ENCODE data around the gene PTPRE. TPM values are rescaled to one million over a fixed set of nuclear protein-coding genes. Genes with fewer than 3 reads are reported as not detected.
A peak's percentile ranks its signal among the peaks of the same experiment; 100 is the strongest.

PTPRE gene
- total RNA-seq, 1 experiment from 2014 or later, result 12.3 TPM

- no peaks in the 10 kb centered on the region for H3K9me2 ChIP-seq (ENCODE audit: insufficient read depth)
- no peaks in the 10 kb centered on the region for H3K4me1 ChIP-seq (ENCODE audit: control insufficient read depth in 1 of 2, insufficient read depth in 2 of 2, low read length in 2 of 2)
- no peak overlapping the region for H3K4me2 ChIP-seq (ENCODE audit: low read length)
- RAD21 ChIA-PET (ENCODE audit: low non-redundant PET in 1 of 2, low total read pairs in 2 of 2, uncharacterized antibody in 2 of 2, unreplicated experiment in 2 of 2), result no interaction called here
- H4K20me1 ChIP-seq (ENCODE audit: insufficient read depth), result 0 out of 2 replicates have a peak, but pooled peaks cover 5% of the 10 kb centered on the region
- intact Hi-C loops (cut with micrococcal nuclease), result no loop called here
- no peak overlapping the region for H3K27ac ChIP-seq (ENCODE audit: low read depth, low read length)
- BruUV-seq (replicated peaks), result TSS peak; percentile 15
- H3K36me3 ChIP-seq (ENCODE audit: control insufficient read depth in 1 of 2, insufficient read depth in 2 of 2, low read length in 2 of 2), result peaks cover 55 to 73% of the 10 kb centered on the region in 2 experiments
- H3K9ac ChIP-seq (ENCODE audit: low read length), result no peak overlapping the region
- no peak overlapping the region for H2AFZ ChIP-seq (ENCODE audit: low read depth, low read length, poor library complexity, severe bottlenecking)
- no peak overlapping the region for H3K4me3 ChIP-seq (replicated peaks in 1 of 2; ENCODE audit: low read depth in 1 of 2, low read length in 2 of 2)
- TF ChIP-seq JUND (IDR thresholded peaks at IDR 0.05) (no peak), RAD21 (IDR thresholded peaks at IDR 0.05; ENCODE audit: low read depth) (no peak), ELF1 (IDR thresholded peaks at IDR 0.05; ENCODE audit: borderline replicate concordance, low read depth) (no peak), SRF (IDR thresholded peaks at IDR 0.05; ENCODE audit: low read depth) (no peak), CBX3 (IDR thresholded peaks at IDR 0.05; ENCODE audit: low read depth) (no peak), SP1 (IDR thresholded peaks at IDR 0.05; ENCODE audit: low read depth) (no peak), POLR2AphosphoS5 (IDR thresholded peaks at IDR 0.05; ENCODE audit: low read depth, low read length) (no peak), CEBPB (IDR thresholded peaks at IDR 0.05; ENCODE audit: low read depth) (no peak), TCF7L2 (IDR thresholded peaks at IDR 0.05; ENCODE audit: borderline replicate concordance, extremely low read depth, insufficient read depth, insufficient read length) (no peak), YY1 (IDR thresholded peaks at IDR 0.05; ENCODE audit: extremely low read depth, insufficient replicate concordance, low read depth, low read length) (no peak), REST (IDR thresholded peaks at IDR 0.05; ENCODE audit: low read depth) (no peak), FOSL1 (IDR thresholded peaks at IDR 0.05; ENCODE audit: low read depth) (no peak), ZNF274 (IDR thresholded peaks at IDR 0.05; ENCODE audit: low read depth, low read length) (no peak)
- H3K9me3 ChIP-seq (ENCODE audit: control insufficient read depth in 1 of 2, insufficient read depth in 1 of 2, low read depth in 1 of 2, low read length in 2 of 2), result no peaks in the 10 kb centered on the region
- ATAC-seq, result no peak
- CTCF ChIA-PET, result no interaction called here
- POLR2A ChIA-PET, result no interaction called here
- H3K79me2 ChIP-seq (ENCODE audit: insufficient read depth, low read length), result peaks cover 47% of the 10 kb centered on the region
- no peak for DNase-seq (ENCODE audit: low read depth, low spot score)
- H3K27me3 ChIP-seq (ENCODE audit: insufficient read depth, low read length), result no peaks in the 10 kb centered on the region
These were observed 191.7 kb downstream of the PTPRE start for GRCh38 chr10:128098631-128099030.

Measured in HCT116 (cell line).